Prostate gland (tissue), 2 donors: Measurements from ENCODE around the gene PTPRM.

Experiments used
- CTCF ChIP-seq, 4 experiments: fragments of 200-600 bp in 2 of 4; fragments of 450-650 bp in 2 of 4; sonication (generic) in 2 of 4; IDR thresholded peaks; 1 replicate in 3 of 4; 2 replicates in 1 of 4; pipeline ENCODE4 v1.5.1; 2016 to 2019; ENCODE audit warnings: antibody characterized with exemption in 4 of 4, mild to moderate bottlenecking in 2 of 4, moderate library complexity in 2 of 4
- POLR2A ChIP-seq: fragments of 450-650 bp; IDR thresholded peaks from one replicate; pipeline ENCODE4 v1.6.1; 2016; ENCODE audit warnings: antibody characterized with exemption, mild to moderate bottlenecking
- POLR2AphosphoS5 ChIP-seq: sonication (generic); formaldehyde crosslinking; IDR thresholded peaks from one replicate; pipeline ENCODE4 v1.6.1; 2017; ENCODE audit warnings: antibody characterized with exemption

- TF ChIP-seq POLR2A (no peak), CTCF (IDR thresholded peaks at IDR 0.05) (no peak), POLR2AphosphoS5 (no peak)
Observed at GRCh38 chr18:7957297-7957696, 390.2 kb downstream of the PTPRM start.
